ENCODE measurements around the gene DHDH.

- TF ChIP-seq CTCF (conservative IDR thresholded peaks at IDR 0.05; ENCODE audit: low read depth in 2 of 2) (no peak), POLR2AphosphoS5 (IDR thresholded peaks at IDR 0.05; ENCODE audit: low read depth) (no peak), EZH2 (IDR thresholded peaks at IDR 0.05; ENCODE audit: low read depth, unreplicated experiment) (no peak), EZH2phosphoT487 (IDR thresholded peaks at IDR 0.05; ENCODE audit: unreplicated experiment) (no peak), CREB1 (CRISPR knock-in tag; IDR thresholded peaks at IDR 0.05; ENCODE audit: low read depth) (no peak)
These were observed 59.2 kb downstream of the DHDH start for GRCh38 chr19:48992581-48993174.

Data from GM23338 (cell line).